Loucy (cell line): ENCODE data around the gene POLD3.

Experiments
- H2AFZ ChIP-seq: fragments of 200-600 bp; sonication (generic); 2 replicates; pipeline ENCODE4 v1.6.0; 2016; ENCODE audit warnings: antibody characterized with exemption, mild to moderate bottlenecking, low read length, moderate library complexity
- H3F3A ChIP-seq: fragments of 200-600 bp; 2 replicates; pipeline ENCODE4 v1.6.0; 2016; ENCODE audit warnings: antibody characterized with exemption, low read depth, mild to moderate bottlenecking
- H3K27me3 ChIP-seq: fragments of 200-600 bp; sonication (generic); 2 replicates; pipeline ENCODE4 v1.6.1; 2014; ENCODE audit warnings: low read length, mild to moderate bottlenecking; ENCODE audit not compliant: insufficient read depth, poor library complexity, severe bottlenecking
- H3K36me3 ChIP-seq: fragments of 200-600 bp; sonication (generic); 2 replicates; pipeline ENCODE4 v1.6.1; 2016; ENCODE audit warnings: low read length; ENCODE audit not compliant: insufficient read depth
- H3K4me1 ChIP-seq: fragments of 200-600 bp; sonication (generic); 2 replicates; pipeline ENCODE4 v1.5.1; 2014; ENCODE audit warnings: low read length, mild to moderate bottlenecking; ENCODE audit not compliant: insufficient read depth, poor library complexity, severe bottlenecking
- H3K4me2 ChIP-seq: fragments of 200-600 bp; sonication (generic); 2 replicates; pipeline ENCODE4 v1.6.0; 2014; ENCODE audit warnings: antibody characterized with exemption, low read length, low read depth, mild to moderate bottlenecking; ENCODE audit not compliant: poor library complexity, severe bottlenecking
- H3K4me3 ChIP-seq: fragments of 200-600 bp; sonication (generic); 2 replicates; pipeline ENCODE4 v1.5.1; 2014; ENCODE audit warnings: low read length, mild to moderate bottlenecking, mixed read lengths; ENCODE audit not compliant: poor library complexity, severe bottlenecking
- H3K79me2 ChIP-seq: fragments of 200-600 bp; sonication (generic); 2 replicates; pipeline ENCODE4 v1.6.1; 2014; ENCODE audit warnings: low read length; ENCODE audit not compliant: insufficient read depth
- H3K9ac ChIP-seq: fragments of 200-600 bp; sonication (generic); 2 replicates; pipeline ENCODE4 v1.6.0; 2014; ENCODE audit warnings: mild to moderate bottlenecking, low read depth, low read length, moderate library complexity; ENCODE audit not compliant: poor library complexity, severe bottlenecking
- H3K9me2 ChIP-seq: fragments of 200-600 bp; sonication (generic); replicated peaks from 2 replicates; pipeline ENCODE4 v1.6.1; 2016; ENCODE audit warnings: low read depth, low read length, mixed read lengths
- H3K9me3 ChIP-seq: fragments of 200-600 bp; sonication (generic); 2 replicates; pipeline ENCODE4 v1.6.1; 2014; ENCODE audit warnings: mild to moderate bottlenecking, antibody characterized with exemption, low read length, low read depth; ENCODE audit not compliant: insufficient read depth
- H4K20me1 ChIP-seq: fragments of 200-600 bp; sonication (generic); 2 replicates; pipeline ENCODE4 v1.6.0; 2014; ENCODE audit warnings: antibody characterized with exemption, low read length, mild to moderate bottlenecking; ENCODE audit not compliant: insufficient read depth, poor library complexity, severe bottlenecking
- EZH2phosphoT487 ChIP-seq: fragments of 200-600 bp; IDR thresholded peaks from 2 replicates; pipeline ENCODE4 v1.6.1; 2018; ENCODE audit warnings: antibody characterized with exemption, mild to moderate bottlenecking, moderate library complexity, borderline replicate concordance
- TF ChIP-seq, protein P1 (sequence below): fragments of 200-600 bp; sonication (generic); conservative IDR thresholded peaks from 2 replicates; pipeline ENCODE4 v1.5.1; 2014; ENCODE audit warnings: mild to moderate bottlenecking, antibody characterized with exemption, low read length

POLD3 gene

DNA sequence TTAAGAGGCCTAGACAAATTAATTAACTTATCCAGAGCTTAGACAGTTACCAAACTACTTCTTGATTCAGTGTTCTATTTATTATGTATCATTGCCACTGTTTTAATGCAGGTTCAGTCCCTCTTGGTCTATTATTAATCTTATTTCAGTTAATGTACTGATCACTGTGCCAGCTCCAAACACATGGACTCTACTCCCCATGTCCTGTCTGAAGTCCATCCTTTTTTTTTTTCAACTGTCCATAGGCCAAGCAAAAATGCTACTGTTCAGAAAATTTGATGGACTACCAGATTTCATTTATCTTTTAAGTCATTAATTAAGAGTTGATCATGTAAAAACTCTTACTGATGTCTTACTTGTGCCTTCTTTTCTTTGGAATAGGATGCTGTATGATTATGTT, 11.9 kb downstream of the POLD3 start:
- Histone ChIP-seq H4K20me1 (no peaks in the 10 kb centered on the region), H3K4me3 (no peak overlapping the region), H3K36me3 (peaks cover 10% of the 10 kb centered on the region; the same call in 1 of the 2 replicates), H2AFZ (no peak overlapping the region), H3K79me2 (no peaks in the 10 kb centered on the region), H3F3A (no peaks in the 10 kb centered on the region), H3K9ac (no peak overlapping the region), H3K4me2 (no peak overlapping the region), H3K9me2 (no peaks in the 10 kb centered on the region), H3K27me3 (no peaks in the 10 kb centered on the region), H3K4me1 (no peaks in the 10 kb centered on the region), H3K9me3 (no peaks in the 10 kb centered on the region)
- TF ChIP-seq EZH2phosphoT487: no peak
- TF ChIP-seq, protein P1, sequence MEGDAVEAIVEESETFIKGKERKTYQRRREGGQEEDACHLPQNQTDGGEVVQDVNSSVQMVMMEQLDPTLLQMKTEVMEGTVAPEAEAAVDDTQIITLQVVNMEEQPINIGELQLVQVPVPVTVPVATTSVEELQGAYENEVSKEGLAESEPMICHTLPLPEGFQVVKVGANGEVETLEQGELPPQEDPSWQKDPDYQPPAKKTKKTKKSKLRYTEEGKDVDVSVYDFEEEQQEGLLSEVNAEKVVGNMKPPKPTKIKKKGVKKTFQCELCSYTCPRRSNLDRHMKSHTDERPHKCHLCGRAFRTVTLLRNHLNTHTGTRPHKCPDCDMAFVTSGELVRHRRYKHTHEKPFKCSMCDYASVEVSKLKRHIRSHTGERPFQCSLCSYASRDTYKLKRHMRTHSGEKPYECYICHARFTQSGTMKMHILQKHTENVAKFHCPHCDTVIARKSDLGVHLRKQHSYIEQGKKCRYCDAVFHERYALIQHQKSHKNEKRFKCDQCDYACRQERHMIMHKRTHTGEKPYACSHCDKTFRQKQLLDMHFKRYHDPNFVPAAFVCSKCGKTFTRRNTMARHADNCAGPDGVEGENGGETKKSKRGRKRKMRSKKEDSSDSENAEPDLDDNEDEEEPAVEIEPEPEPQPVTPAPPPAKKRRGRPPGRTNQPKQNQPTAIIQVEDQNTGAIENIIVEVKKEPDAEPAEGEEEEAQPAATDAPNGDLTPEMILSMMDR: no peak

DNA sequence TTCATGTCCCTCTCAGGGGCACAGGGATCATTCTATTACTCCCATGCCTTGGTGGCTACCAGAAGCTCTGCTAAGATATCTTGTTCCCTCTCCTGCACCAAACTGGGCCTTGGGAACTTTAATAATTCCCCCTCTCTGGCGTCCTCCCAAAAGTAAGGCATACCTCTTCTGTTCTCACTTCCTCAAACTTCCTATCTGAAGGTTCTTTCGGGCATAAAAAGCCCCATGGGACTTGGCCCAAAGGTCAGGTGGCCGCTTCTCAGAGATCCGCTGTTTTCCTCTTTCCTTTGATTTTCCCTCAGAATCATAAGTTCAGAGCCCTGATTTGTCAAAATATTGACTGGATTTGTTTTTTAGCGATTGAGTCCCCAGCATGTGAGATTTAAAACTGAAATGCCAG, 13.0 kb downstream of the POLD3 start:
- H3K9me3 ChIP-seq: no peaks in the 10 kb centered on the region
- no peaks in the 10 kb centered on the region for H3K27me3 ChIP-seq
- no peaks in the 10 kb centered on the region for H3K9me2 ChIP-seq
- no peak overlapping the region for H2AFZ ChIP-seq
- no peaks in the 10 kb centered on the region for H3K79me2 ChIP-seq
- H3K4me2 ChIP-seq: no peak overlapping the region
- H3K4me1 ChIP-seq: no peaks in the 10 kb centered on the region
- H3K36me3 ChIP-seq: peaks cover 10% of the 10 kb centered on the region; the same call in 1 of the 2 replicates
- H3F3A ChIP-seq: no peaks in the 10 kb centered on the region
- no peak overlapping the region for H3K9ac ChIP-seq
- H4K20me1 ChIP-seq: no peaks in the 10 kb centered on the region
- H3K4me3 ChIP-seq: no peak overlapping the region
- TF ChIP-seq EZH2phosphoT487: no peak
- TF ChIP-seq, protein P1: no peak

DNA sequence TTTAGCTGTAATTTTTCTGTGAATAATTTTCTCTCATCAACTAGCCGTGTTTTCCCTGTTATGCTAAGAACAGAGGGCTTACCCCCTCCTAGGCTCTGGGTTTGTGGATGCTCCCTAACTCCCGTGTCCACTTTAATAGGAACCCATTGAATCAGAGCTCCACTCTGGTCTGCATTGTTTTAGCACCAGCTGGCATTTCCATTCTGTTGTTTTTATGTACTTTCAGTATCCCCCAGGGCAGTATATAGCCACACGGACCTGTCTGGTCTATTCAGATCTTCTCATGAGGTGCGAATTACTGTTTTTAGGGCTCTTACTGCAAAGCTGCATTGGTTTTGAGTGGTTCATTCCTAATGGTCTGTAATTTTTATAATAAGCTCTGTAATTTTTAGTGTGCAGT, 16.0 kb downstream of the POLD3 start:
- no peaks in the 10 kb centered on the region for H3K9me3 ChIP-seq
- peaks cover 29% of the 10 kb centered on the region; the same call in 1 of the 2 replicates for H3K36me3 ChIP-seq
- no peak overlapping the region for H3K9ac ChIP-seq
- H3K9me2 ChIP-seq: no peaks in the 10 kb centered on the region
- no peak overlapping the region for H3K4me2 ChIP-seq
- H3K4me3 ChIP-seq: no peak overlapping the region
- TF ChIP-seq, protein P1: no peak
- no peak for TF ChIP-seq EZH2phosphoT487
- H4K20me1 ChIP-seq: no peaks in the 10 kb centered on the region
- no peaks in the 10 kb centered on the region for H3K4me1 ChIP-seq
- no peaks in the 10 kb centered on the region for H3F3A ChIP-seq
- no peaks in the 10 kb centered on the region for H3K79me2 ChIP-seq
- no peaks in the 10 kb centered on the region for H3K27me3 ChIP-seq
- H2AFZ ChIP-seq: no peak overlapping the region
